Camera-type eye (tissue), 1 donor: ENCODE measurements around the gene BCL3. TPM values are rescaled to one million over a fixed set of nuclear protein-coding genes. Genes with fewer than 3 reads are reported as not detected.

Experiments
- total RNA-seq: library from RNA; depleted of rRNA; stranded (reverse); fragments of >200 nt; gene quantifications from one replicate; pipeline ENCODE4 v1.2.3, GENCODE V29; 2014

The BCL3 gene
- 2.9 TPM for total RNA-seq

GRCh38 chr19:44748426-44749254, at the start of gene BCL3:
Gene BCL3 (plus strand): TSS chr19:44748708. CDS start chr19:44748791, 83 bp downstream.

DNA sequence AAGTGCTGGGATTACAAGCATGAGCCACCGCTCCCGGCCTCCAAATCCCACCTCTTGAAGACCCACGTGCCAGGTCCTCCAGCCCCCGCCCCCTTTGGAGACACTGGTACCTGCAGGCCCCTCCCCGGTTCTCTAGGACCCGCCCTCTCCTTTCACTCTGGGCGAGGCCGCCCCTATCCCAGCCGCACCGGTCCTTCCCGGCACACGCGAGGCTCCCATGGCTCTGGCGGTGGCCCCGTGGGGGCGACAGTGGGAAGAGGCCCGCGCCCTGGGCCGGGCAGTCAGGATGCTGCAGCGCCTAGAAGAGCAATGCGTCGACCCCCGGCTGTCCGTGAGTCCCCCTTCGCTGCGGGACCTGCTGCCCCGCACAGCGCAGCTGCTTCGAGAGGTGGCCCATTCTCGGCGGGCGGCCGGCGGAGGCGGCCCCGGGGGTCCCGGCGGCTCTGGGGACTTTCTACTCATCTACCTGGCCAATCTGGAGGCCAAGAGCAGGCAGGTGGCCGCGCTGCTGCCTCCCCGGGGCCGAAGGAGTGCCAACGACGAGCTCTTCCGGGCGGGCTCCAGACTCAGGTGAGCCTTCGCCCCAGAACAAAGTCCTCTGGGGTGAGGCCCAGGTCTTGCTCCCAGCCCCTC, 29.3 kb downstream of the BCL3 start, which contains the start of gene CBLC:
CBLC (plus strand) TSS at position 176 of the 633 bp plus-strand sequence; CDS start at position 218, 42 bp downstream.

GRCh38 chr19:44808463-44809371, 60.2 kb downstream of the BCL3 start, which contains the start of gene BCAM:
Gene BCAM (plus strand): TSS chr19:44809103. CDS start chr19:44809125, 22 bp downstream.

Other genes starting within 250 kb of the BCL3 start
- 17.6 TPM for gene ZNF180, start 248.2 kb upstream of the BCL3 start, total RNA-seq
- not detected for gene CEACAM20, start 219.0 kb upstream of the BCL3 start, total RNA-seq
- gene IGSF23, start 135.1 kb upstream of the BCL3 start, total RNA-seq = not detected
- 32.1 TPM for gene PVR, start 104.8 kb upstream of the BCL3 start, total RNA-seq
- 3.4 TPM for gene CEACAM19, start 77.2 kb upstream of the BCL3 start, total RNA-seq
- gene CEACAM16, start 49.6 kb upstream of the BCL3 start, total RNA-seq = not detected
- 1.1 TPM for gene CBLC, start 29.2 kb downstream of the BCL3 start, total RNA-seq
- 80.4 TPM for gene BCAM, start 60.4 kb downstream of the BCL3 start, total RNA-seq
- gene NECTIN2, start 97.6 kb downstream of the BCL3 start, total RNA-seq = 67.2 TPM
- gene TOMM40, start 142.5 kb downstream of the BCL3 start, total RNA-seq = 29.9 TPM
- gene APOE, start 157.1 kb downstream of the BCL3 start, total RNA-seq = 168 TPM
- 7.1 TPM for gene APOC1, start 165.9 kb downstream of the BCL3 start, total RNA-seq
- not detected for gene APOC4, start 193.5 kb downstream of the BCL3 start, total RNA-seq
- not detected for gene APOC2, start 197.3 kb downstream of the BCL3 start, total RNA-seq
- gene CLPTM1, start 206.7 kb downstream of the BCL3 start, total RNA-seq = 44.4 TPM